CD4-positive, alpha-beta T cell treated with Interleukin-4 for 4 hours (primary cell): ENCODE measurements around the gene PRR14L.
"Not testable (repeated sequence)": the region's sequence is repeated elsewhere in the genome, so short reads cannot be mapped to it uniquely, and the experiment has no call there.

ENCODE experiments used
- DNase-seq: peaks from one replicate; pipeline ENCODE4 v3.0.0-alpha.2; 2020

Gene PRR14L

GRCh38 chr22:31749636-31750364 lies at the start of gene PRR14L:
PRR14L (minus strand) TSS chr22:31750132; CDS start chr22:31738860, 11,272 bp downstream.
- peak; percentile 96 for DNase-seq

GRCh38 chr22:31799358-31799757 lies 49.4 kb upstream of the PRR14L start:
- not testable (repeated sequence) for DNase-seq

DNA sequence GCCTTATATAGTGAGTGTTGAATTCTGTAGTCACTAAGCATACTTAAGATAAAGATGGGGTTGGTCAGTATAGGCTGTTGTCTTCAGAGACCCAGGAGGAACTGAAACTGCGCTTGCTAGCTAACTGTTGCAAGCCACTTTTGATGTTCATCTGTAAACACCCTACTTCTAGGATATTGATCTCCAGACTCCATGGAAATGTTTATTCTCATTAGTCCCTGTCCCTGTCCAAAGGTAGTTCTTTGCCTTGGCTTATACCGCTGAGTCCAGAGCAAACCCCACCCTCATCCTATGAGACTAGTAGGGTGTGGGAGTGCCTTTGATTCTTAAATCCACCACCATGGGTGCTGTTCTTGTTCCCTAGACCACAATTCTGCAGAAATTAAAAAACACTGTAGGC lies 40.3 kb upstream of the PRR14L start:
- DNase-seq = no peak

DNA sequence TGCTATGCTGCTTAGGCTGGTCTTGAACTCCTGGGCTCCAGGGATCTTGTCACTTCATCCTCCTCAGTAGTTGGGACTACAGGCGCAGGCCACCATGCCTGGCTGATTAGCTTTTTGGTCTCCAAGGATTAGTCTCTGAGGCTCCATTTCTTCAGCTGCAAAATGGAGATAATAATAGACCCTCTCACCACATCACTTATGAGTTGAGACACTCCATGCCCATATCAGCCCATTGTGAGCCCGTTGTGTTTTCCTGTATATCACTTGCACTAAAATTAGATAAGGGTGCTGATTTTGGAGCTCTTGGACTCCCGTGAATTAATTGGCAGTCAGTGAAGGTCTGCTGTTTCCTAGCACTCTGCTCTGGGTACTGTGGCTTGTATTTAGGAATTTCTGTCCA lies 39.9 kb upstream of the PRR14L start:
- no peak for DNase-seq

GRCh38 chr22:31776231-31776630 lies 26.3 kb upstream of the PRR14L start:
- no peak for DNase-seq

GRCh38 chr22:31773416-31773815 lies 23.5 kb upstream of the PRR14L start:
- no peak for DNase-seq

DNA sequence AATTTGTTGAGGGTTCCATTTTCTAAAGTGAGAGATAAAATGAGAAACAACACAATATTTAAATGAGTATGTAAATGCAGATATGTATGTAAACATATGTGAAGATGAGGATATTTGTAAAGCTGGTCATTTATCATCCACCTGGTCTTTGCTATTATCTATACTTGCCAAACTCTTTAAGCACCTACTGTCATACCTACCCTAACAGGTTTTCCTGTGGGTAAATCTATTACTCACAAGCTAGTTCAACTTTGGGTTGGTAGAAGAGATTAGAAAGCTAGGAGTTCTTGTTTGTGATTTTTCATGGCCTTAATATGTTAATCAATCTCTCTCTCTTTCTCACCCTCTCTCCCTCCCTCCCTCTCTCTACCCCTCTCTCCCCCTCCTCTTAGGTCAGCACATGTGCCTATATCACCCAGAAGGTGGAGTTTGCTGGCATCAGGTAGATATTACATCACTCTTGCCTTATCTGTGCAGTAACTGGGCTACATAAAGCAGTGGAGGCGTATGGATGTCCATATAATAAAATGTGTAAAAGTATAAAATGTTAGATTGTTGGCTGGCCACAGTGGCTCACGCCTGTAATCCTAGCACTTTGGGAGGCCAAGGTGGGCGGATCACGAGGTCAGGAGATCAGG lies 18.6 kb upstream of the PRR14L start:
- no peak for DNase-seq

GRCh38 chr22:31764785-31765184 lies 14.9 kb upstream of the PRR14L start:
- DNase-seq = no peak

- not testable (repeated sequence) for DNase-seq
Observed at GRCh38 chr22:31758860-31759259, 8.9 kb upstream of the PRR14L start.

GRCh38 chr22:31757265-31757664 lies 7.3 kb upstream of the PRR14L start:
- DNase-seq = no peak

DNA sequence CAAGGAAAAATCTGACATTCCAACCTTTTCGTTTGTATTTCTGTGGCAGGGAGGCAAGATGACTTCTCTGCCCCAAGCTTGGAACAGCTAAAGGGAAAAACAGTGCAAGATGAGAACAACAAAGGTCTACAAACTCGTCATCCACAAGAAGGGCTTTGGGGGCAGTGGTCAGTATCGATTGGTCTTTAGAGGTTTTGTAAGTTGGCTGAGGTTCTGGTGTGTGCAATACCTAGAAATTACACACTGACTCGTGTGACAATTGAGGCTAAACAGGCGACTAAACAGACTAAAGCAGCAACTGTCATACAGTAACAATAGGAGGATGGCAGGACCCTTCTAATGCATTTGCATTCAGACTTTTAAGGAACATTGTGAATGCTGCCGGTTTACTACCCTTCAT lies 4.9 kb upstream of the PRR14L start:
- DNase-seq = no peak

DNA sequence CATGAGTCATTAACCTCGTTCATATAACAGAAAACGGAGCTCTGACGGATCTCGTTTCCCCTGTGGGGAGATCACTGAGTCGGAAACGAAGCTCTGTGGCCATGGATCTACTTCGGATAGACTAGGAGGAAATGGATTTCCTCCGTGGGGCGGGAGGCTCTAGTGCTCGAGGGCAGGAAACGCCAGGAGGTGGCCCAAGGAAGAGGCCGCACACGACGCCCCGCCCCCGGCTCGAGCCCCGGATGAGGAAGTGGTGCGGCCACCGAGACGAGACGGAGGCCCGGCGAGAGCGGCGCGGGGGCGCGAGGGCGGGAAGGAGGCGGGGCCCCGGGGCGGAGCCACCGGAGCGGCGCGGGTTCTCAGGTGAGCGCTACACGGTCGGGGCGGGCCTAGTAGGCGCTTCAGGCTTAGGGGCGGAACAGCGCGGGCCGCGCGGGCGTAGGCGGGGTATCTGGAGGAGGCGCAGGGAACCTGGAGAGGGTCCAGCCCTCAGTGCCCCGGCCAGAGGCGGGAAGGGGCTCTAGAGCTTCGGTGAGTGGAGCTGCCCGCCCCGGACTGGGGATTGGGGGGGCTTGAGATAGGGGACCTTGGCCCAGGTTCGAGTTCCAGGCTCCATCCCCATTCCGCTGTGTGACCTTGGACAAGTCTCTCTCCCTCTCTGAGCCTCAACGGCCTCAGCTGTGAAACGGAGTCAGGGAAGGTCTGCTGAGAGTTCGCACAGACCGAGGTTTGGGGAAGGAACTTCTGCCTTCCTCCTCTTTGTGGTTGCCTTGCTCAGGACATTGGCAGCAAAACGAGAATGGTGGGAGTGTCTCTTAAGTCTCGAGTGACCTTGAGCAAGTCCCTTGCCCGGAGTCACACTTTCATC lies 3.9 kb upstream of the PRR14L start, which contains the start of gene DEPDC5:
Gene DEPDC5, plus strand, starts transcription at position 386 of the 868 bp plus-strand sequence. CDS start 903 bp downstream, outside the sequence.
- DNase-seq = peak; percentile 95

- DNase-seq = no peak
Observed at GRCh38 chr22:31753005-31753633, 3.2 kb upstream of the PRR14L start.

- no peak for DNase-seq
Observed at GRCh38 chr22:31752096-31752847, 2.3 kb upstream of the PRR14L start.

GRCh38 chr22:31750365-31751284 lies 693 bp upstream of the PRR14L start:
- DNase-seq = no peak

DNA sequence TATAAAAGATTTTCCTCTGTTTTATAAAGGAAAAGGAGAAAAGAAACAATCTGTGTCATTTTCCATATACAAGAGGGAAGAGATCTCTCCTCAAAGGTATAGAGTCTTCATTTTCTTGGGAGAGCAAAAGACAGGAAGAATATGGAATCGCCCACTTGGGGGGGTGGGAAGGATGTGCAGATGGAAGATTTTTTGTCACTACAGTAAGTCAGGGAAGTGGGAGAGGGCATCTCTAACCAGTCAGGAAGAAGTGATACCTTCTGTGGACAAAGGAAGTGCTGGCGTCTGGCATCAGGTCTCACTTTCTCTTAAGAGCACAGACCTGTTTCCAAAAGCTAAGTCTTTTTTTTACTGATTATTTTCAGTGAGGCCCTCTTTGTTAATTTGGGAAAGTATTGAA lies 1.4 kb downstream of the PRR14L start:
- DNase-seq = no peak

DNA sequence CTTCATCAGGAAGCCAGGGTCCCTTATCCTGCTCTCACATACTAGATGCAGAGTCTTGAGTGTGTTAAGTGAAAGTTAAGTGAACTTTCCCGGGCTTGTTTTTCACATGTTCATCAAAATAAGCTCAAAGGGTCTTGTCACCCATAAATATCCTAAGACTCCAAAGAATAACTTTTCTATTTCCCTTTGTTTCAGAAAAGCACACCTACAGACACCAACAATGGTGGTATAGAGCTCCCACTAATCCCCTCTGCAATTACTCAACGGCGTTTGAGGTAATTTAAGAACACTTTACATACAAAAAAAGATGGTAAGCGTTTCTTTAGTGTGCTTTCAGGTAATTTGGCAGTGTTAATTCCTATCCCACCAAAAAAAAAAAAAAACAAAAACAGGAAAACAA lies 2.5 kb downstream of the PRR14L start:
- no peak for DNase-seq

GRCh38 chr22:31743871-31744270 lies 6.1 kb downstream of the PRR14L start:
- DNase-seq = no peak

DNA sequence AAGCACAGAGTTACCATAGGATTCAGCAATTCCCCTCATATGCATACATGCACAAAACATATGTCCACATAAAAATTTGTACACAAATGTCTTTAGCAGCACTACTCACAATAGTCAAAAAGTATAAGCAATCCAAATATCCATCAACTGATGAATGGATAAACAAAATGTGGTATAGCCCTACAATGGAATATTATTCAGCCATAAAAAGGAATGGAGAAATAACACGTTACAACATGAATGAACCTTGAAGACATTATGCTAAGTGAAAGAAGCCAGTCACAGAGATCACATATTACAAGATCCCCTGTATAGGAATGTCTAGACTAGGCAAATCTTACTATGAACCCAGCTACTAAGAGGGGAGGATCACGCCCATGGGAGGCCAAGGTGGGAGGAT lies 7.2 kb downstream of the PRR14L start:
- no peak for DNase-seq

- no peak for DNase-seq
Observed at GRCh38 chr22:31742115-31742514, 7.8 kb downstream of the PRR14L start.

DNA sequence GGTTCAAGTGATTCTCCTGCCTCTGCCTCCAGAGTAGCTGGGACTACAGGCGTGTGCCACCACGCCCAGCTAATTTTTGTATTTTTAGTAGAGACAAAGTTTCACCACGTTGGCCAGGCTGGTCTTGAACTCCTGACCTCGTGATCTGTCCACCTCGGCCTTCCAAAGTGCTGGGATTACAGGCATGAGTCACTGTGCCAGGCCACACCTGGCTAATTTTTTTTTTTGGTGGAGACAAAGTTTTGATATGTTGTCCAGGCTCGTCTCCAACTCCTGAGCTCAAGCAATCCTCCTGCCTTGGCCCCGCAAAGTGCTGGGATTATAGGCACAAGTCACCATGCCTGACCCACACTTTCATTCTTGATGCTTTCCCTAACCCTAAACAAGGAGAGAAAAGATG lies 9.6 kb downstream of the PRR14L start:
- not testable (repeated sequence) for DNase-seq
